ENCODE results near the gene SLC29A4. TPM values are rescaled to one million over a fixed set of nuclear protein-coding genes. Genes with fewer than 3 reads are reported as not detected.
A peak's percentile ranks its signal among the peaks of the same experiment; 100 is the strongest.
"Not testable (repeated sequence)": the region's sequence is repeated elsewhere in the genome, so short reads cannot be mapped to it uniquely, and the experiment has no call there.

The SLC29A4 gene
- total RNA-seq, 1 donor from 2014 or later: 0.48 TPM

DNA sequence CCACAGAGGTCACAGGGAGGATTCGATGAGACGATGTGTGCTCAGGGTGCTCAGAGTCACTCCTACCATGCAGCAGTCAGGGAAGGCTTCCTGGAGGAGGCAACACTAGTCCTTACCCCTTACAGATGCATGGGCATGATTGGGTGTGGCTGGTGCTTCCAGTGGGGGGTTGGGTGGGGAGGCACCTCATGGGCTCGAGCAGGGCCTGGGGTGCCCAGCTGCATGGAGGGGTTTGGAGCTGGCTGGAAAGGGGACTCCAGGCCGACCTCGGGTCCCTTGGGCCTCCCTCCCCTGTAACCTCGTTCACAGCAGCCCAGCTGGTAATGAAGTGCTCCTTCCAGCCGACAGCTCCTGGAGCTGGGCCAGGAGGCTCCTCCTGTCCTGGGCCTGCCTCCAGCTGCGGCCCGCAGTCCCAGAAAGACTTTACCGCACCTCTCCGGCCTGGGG, 7.7 kb upstream of the SLC29A4 start:
- ATAC-seq: peak; percentile 30

DNA sequence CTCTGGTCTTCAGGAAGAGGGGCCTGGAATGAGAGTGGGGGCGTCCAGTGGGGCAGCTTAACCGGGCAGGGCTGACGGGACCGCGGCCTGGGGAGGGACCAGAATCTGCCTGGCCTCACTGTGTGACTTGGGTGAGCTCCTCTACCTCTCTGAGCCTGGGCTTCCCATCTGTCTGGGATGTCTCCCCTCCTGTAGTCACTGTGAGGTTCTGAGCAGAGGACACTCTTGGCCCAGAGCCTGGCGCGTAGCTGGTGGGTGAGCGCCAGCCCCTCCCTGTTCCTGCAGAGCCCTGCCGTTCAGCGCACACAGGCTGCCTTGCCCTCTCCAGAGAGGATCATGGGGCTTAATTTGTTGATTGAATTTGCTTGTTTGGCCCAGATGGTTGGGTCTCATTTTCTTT, 7.2 kb upstream of the SLC29A4 start:
- ATAC-seq: peak; percentile 23

DNA sequence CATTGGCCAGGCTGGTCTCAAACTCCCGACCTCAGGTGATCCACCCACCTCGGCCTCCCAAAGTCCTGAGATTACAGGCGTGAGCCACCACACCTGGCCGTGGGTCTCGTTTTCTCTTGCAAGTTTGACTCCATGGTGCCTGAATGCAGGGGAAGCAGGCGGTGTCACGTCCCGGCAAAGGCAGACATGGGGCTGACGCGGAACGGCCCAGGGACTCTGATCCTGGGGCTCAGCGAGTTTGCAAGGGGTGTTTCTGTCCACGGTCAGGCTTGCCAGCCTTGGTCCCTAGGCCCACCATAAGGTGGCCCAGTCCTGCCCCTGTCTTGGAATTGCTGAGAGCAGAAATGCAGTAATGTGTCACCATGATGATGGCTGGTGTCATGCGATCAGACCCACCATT, 6.6 kb upstream of the SLC29A4 start:
- ATAC-seq: not testable (repeated sequence)

DNA sequence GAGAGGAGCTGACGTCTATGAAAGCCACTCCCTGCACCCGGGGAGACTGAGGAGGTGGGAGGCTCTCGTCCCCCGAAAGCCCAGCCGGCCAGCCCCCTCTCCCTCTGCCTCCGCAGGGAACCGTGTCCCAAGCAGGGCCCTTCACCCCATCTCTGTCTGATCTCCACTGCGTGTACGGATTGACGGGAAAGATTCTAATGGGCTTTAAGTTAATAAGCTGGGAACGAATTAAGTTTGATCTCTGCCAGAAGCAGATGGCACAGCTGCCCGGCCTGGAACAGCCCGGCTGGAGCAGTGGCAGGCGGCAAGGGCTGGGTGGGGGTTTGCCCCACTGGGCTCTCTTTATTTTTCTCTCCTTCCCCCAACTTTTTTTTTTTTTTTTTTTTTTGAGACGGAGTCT, 6.1 kb upstream of the SLC29A4 start:
- no peak for ATAC-seq

DNA sequence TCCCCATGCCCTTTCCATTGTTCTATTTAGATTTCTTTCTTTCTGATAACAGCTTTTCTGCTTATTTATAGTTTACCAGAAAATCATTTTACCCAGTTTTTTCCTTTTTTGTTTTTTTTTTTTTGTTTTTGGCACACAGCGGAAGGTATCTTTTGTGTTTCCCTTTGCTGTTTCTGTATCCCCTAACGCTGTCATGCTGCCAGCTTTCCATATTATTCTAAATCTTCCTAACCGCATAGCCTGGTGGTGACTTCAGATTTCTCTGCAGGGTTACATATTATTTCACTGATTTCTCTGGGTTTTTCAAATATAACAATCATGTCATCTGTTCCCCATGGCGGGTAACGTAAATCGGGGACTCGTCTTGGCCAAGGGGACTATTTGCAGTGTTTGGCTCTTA, 4.0 kb upstream of the SLC29A4 start:
- ATAC-seq: no peak

DNA sequence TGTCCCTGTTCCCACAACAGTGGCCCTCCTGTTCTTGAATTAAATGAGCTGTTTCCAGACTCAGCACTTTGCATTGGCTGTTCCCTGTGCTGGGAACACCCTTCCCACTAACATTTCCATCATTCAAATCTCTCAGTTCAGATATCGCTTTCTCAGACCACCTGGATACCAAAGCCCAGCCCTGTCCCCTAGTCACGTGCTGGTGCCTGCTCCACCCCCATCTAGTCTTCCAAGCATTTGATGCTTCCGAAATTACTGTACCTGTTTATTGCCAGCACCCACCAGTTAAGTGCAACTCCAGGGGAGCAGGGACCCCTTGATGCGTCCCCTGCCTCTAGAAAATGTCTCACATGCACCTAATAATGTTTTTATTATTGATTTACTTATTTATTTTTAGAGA, 3.0 kb upstream of the SLC29A4 start:
- ATAC-seq: no peak

DNA sequence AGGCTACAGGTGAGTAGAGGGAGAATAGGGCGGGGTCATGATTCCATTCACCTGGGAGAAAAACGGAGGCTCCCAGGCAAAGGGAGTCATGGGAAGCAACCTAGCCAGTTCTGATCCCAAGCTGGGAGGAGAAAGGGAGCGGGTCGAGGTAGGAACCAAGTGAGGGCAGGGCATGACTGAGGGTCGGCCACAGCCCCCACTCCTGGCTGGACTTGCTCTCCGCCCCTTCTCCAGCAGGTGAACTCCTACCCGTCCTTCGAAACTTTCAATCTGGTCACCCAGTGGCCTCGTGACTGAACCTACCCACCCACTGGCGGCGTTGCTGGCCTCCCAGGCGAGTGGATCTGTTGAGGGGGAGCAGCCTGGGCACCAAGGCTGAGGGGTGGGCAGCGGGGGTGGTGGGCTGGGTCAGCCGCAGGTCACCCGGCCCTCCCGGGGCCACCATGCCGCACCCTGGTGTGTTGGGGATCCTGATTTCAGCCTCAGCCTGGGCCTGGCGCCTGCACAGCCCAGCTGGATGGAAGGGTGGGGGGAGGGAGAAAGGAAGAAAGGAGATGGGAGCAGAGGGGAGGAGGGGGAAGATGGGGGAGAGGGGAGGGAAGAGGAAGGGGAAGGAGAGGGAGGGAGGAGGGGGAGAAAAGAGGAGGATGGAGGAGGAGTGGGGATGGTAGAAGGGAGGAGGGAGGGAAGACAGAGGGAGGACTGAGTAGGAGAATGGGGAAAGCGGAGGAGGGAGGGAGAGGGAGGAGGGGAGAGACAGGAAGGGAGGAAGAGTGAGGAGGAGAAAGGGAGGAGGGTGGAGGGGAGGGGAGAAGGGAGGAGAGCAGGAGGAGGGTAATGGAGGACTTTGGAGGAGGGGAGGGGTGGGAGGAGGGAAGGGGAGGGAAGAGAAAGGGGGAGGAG, 894 bp upstream of the SLC29A4 start:
- ATAC-seq: not testable (repeated sequence)

DNA sequence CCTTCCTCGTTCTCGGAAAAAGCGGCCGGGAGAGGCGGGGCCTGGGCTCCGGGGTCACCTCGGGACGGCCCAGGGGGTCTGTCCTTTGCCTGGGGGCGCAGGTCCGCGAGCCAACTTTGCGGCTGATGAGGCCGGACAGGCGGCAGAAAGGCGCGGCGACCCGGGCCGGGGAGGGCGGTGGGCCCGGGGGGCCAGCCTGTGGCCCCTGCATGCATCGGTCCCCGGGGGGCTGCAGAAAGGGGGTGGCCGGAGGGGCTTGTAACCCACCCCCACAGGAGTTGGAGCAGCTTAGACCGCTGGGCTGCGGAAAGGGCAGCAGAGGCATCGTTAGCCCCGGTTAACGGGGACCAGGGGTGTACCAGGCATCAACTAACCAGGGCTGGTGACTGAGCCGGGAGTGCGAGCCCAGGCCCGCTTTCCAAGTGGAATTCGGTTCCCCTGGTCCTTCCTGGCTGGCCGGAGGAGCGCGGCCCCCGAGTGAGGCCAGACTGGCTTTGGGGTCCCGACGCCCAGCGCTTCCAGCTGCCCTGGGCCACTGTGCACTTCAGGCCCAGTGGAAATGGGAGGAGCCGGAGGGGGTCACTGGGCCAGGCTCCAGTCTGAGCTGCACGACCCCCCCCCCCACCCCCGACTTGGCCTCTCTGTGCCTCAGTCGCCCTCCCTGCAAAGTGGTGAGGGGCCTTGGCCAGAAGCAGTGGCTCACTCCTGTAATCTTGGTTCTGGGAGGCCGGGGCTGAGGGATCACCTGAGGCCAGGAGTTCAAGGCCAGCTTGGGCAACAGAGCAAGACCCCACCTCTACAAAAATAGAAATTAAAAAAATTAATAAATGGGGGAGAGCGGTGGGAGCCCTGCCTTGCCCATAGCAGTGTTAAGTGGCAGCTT, 919 bp downstream of the SLC29A4 start:
- peak; percentile 9 for ATAC-seq

DNA sequence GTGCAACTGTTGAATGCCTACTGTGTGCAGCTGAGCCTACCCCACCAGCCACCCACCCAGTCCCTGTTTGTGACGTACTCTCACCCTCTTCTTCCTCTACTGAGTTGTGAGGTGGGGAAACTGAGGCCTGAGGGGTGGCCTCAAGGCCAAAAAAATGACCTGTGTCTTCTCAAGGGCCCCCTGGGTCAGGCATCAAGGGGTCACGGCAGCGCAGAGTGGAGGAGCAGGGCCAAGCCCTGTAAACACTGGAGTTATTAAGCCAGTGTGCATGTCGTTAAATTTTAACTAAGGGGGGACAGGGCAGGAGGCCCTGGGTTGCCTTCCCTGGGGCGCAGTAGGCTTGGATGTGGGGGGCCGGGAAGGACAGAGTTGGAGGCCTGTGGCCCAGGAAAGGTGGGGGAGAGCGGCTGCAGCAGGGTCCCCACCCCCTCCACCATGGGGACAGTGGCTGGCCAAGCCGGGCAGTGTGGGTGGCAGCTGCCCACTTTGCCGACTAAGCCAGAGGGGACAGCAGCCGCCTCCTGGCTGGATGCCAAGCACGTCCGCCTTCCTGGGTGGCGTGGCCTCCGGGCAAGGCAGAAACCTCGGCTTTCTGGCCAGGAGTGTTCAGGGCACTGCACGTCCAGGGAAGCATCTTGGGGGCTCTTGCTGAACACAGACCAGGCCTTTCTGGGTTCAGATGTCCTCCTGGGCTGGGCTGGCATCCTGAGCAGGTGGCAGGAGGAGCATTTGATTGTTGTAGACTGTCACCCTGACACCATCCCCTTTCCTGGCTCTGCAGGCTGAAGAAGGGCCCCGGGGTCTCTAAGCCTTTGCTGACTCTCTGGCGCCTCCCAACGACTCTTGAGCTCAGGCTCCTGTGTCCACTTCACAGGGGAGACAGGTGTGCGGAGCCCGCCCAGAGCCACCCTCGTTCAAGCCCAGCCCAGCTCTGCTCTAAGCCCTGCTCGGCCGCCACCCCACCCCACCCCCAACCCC, 1.9 kb downstream of the SLC29A4 start:
- ATAC-seq: no peak

DNA sequence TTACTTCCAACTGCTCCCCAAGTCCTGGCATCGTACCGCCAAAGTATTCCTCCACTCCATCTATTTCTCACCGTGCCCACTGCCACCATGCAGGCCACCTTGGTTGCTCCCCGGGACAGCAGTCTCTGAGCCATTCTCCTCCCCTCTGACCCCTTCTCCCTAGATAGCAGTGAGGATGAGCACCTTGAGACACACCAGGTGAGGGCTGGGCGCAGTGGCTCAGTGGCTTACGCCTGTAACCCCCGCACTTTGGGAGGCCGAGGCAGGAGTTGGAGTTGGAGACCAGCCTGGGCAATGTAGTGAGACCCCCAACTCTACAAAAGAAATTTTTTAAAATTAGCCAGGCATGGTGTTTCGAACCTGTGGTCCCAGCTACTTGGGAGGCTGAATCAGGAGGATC, 4.2 kb downstream of the SLC29A4 start:
- no peak for ATAC-seq

DNA sequence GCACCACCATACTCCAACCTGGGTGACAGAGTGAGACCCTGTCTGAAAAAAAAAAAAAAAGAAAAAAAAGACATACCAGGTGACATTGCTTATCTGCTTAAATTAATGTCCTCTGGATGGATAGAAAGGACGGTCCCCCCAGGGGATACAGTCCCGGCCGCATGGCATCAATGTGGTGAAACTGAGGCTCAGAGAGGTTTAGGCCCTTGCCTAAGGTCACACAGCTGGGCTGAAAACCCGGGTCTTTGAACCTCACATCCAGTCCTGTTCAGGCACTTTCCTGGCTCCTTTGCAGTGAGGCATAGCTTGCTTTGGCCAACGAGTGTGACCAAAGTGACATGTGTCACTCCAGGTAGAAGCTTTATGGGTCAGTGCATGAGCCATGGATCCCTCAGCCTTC, 4.6 kb downstream of the SLC29A4 start:
- ATAC-seq: not testable (repeated sequence)

DNA sequence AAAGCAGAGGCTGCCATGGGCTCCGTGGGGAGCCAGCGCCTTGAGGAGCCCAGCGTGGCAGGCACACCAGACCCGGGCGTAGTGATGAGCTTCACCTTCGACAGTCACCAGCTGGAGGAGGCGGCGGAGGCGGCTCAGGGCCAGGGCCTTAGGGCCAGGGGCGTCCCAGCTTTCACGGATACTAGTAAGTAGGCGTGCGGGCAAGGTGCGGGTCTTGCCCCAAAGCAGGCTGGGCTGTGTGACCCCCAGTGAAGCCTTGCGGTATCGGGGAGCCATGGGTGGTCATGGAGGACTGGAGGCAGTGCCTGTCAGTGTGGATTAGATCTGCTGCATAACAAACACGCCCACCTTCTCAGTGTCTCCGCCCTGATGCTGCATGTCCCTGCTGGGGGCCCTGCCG, 5.1 kb downstream of the SLC29A4 start:
- ATAC-seq: no peak

DNA sequence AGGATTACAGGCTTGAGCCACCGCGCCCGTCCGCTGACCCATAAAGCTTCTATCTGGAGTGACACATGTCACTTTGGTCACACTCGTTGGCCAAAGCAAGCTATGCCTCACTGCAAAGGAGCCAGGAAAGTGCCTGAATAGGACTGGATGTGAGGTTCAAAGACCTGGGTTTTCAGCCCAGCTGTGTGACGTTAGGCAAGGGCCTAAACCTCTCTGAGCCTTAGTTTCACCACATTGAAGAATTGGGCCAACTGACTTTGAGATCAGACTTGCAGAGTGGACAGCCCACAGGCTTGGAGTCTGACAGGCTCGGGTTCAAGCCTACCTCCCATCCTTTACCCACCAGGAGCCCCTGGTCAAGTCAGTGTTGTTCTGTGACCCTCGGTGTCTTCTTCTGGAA, 5.8 kb downstream of the SLC29A4 start:
- not testable (repeated sequence) for ATAC-seq

DNA sequence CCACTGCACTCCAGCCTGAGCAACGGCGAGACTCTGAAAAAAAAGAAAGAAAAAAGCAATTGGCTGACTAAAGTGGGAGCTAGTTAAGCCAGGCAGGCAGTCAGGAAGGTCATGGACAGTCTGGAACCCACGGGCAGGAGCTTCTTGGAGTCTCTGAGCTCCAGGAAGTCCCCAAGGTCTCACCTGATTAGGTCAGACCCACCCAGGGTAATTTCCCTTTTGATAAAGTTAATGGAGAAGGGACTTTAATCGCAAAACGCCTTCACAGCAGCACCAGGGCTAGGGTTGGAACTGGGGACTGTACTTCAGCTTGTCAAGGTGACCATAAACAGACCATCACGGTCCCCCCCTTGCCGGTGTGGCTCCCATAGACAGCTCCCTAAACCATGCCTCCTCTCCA, 6.6 kb downstream of the SLC29A4 start:
- ATAC-seq: no peak

DNA sequence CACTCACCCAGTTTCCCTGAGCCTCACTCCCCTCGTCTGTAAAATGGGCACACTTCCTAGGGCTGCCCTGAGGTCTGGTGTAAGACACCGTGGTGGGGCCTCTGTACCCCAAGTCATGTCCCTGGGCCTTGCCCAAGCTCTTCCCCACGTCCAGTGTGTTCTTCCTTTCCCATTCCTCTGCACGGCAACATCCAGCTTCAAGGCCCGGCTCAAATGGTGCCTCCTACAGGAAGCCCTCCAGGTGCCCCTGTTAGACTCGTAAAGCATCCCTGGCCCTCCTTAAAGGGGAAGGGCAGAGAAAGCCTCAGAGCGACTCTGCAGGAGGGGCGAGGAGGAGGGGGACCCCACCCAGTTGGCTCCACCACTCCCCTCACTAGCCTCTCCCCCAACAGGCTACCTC, 8.6 kb downstream of the SLC29A4 start:
- no peak for ATAC-seq

DNA sequence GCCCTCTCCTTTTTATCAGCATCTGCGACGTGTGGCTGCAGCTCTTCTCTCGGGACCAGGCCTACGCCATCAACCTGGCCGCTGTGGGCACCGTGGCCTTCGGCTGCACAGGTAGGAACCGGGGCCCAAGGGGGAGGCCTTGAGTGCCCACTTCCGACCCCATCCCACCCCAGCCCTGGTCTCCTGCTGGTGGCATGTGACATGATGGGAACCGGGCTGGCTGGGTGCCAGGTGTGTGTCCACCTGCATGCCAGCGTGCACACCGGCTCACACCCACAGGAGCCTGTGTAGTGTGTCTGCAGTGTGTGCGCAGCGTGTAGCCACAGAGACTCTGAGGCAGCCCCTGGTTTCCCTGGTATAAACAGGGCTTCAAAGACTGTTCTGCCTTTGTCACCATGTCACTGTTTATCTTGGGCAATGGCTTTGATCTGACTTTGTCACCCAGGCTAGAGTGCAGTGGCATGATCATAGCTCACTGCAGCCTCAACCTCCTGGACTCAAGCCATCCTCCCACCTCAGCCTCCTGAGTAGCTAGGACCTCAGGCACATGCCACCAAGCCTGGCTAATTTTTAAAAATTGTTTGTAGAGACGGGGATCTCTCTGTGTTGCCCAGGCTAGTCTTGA, 9.1 kb downstream of the SLC29A4 start:
- ATAC-seq: not testable (repeated sequence)

DNA sequence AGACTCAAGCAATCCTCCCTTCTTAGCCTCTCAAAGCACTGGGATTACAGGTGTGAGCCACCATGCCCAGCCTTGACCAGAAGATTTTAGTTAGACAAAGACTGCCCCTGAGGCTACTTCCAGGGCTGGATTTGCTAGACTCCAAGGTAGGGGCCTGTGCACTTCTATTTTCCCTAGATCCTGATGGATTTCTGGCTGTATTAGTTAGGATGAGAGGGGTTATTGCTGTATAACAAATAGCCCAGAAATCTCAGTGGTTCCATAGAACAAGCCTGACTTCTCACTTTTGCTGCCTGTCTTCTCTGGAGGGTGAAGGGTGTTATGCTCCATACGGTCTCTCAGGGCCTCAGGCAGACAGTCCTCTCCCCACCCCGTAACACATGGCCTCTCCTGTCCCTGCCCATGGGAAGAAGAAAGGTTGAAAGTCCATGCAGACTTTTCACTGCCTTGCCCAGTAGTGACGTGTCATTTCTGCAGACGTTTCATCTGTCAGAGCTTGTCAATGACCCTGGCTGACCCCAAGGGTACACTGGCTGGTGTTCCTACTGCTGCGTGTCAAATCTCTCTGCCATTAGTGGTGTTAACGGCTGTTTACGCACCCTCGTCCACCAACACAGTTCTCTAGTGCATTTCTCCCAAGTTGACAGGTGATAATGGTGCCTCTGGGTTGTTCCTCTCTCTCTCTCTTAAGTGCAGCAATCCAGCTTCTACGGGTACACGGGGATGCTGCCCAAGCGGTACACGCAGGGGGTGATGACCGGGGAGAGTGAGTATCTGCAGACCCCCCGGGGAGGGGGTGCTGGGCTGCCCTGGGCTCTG, 11.6 kb downstream of the SLC29A4 start:
- ATAC-seq: no peak

DNA sequence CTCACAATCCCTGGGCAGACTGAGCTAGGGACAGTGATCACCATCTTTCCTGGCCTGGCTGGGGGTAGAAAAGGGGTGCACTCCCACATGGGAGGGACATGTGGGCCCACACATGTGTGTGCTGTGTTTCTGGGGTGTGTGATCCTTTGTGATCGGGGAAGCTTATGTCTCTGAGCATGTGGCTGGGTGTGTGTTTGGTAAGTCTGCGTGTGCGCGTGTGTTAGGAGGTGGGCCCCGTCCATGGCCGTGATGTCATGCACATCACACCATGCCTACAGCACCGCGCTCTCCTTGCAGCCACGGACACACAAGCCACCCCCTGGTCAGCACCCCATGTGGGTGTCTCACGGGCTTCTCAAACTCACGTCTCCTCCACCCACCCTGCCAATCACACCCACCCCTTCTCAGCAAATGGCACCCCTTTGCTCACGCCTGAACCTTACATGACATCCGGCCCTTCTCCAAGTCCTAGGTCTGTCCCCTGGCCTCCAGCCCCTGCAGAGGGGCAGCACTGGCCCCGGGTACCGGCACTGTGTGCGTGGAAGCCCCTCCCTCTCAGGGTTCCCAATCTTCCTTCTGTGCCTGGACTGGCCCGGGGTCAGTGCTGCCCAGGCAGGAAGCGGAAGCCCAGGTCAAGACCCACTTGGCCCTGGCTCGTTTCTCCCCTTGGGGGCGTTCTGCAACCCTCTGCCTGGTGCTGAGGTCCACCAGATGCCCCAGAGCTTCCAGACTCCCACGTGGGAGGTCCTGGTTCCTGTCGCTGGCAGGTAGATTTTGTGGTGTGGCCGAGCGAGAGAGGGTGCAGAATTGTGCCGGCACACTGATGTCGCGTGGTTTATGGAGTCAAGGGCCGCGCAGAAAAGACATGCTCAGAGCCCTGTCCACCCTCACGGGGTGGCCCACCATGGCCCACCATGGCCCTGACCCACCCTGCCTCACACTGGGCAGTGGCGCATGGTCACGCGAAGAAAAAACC, 12.6 kb downstream of the SLC29A4 start:
- ATAC-seq: no peak

DNA sequence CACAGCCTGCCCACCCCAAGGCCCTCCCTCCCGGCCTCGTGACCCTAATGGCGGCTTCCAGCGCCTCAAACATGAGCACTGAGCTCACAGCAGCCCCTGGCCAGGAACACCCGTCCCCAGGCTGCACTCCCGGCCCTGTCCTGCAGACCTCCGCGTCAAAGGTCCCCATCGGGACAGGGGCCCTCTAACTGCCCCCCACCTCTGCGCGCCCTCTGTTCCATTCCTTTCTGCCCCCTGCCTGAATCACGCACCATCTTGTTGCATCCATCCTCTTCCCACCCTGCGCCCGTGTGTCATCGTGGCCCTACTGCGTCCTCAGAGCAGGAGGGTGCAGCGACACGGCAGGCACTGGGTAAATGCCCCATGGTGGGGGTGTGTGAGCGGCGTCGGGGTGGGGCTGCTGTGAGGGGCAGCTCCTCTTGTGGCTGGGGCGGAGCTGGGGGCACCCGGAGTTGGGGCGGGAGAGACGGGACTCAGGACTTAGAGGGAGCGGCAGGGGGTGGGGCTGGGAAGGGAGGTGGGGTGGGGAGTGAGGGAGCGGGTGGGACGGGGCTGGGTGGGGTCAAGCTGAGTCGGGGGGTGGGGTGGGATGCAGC, 13.4 kb downstream of the SLC29A4 start:
- ATAC-seq: peak; percentile 22

All from esophagus mucosa (tissue), 1 donor.